DMS79 (cell line): ENCODE data around the gene MN1.

Experiments
- DNase-seq: peaks from one replicate; lab custom pipeline; 2025; lab: John Stamatoyannopoulos, UW

The MN1 gene

GRCh38 chr22:27740202-27740748, 61.3 kb downstream of the MN1 start:
- DNase-seq, result no peak

- no peak for DNase-seq
Observed at GRCh38 chr22:27737521-27737920, 64.0 kb downstream of the MN1 start.

- no peak for DNase-seq
Observed at GRCh38 chr22:27734066-27734465, 67.5 kb downstream of the MN1 start.

GRCh38 chr22:27732841-27733240, 68.7 kb downstream of the MN1 start:
- DNase-seq, result no peak

GRCh38 chr22:27732391-27732790, 69.2 kb downstream of the MN1 start:
- DNase-seq, result no peak

DNA sequence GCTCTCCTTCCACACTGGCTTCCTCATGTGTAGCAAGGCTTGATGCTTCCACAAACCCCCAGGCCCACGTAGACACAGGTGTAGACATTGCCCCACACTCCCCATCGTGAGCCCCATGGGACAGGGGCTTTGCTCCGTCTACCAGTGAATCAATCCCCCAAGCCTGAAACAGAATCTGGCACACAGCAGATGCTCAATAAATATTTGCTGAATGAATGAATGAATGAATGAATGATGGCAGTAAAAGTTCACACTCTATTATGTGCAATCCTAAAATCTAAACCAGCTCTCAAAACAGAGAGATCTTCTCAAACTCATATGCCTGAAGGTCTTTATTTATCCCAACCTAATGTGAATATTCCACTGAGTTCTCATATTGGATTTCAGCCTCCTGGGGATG, 69.9 kb downstream of the MN1 start:
- DNase-seq, result no peak

- no peak for DNase-seq
Observed at GRCh38 chr22:27730641-27731433, 70.7 kb downstream of the MN1 start.

DNA sequence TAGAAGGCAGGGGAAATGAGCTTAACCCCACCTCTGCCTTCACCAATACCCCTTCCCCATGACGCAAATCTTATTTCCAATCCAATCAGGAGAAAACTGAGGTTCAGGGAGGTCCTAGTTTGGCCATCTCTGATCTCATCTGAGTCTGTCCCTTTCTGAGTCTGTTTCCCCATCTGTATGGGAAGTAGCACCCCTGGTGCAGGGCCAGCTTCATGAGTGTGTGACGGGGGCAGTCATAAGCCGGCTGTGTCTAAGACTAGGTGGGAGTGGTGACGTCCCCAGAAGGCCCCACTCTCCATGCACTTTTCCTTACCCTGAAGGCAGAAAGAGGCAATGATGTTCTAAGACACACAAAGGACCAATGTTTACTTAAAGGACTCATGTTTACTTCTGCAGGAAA, 72.3 kb downstream of the MN1 start:
- no peak for DNase-seq

DNA sequence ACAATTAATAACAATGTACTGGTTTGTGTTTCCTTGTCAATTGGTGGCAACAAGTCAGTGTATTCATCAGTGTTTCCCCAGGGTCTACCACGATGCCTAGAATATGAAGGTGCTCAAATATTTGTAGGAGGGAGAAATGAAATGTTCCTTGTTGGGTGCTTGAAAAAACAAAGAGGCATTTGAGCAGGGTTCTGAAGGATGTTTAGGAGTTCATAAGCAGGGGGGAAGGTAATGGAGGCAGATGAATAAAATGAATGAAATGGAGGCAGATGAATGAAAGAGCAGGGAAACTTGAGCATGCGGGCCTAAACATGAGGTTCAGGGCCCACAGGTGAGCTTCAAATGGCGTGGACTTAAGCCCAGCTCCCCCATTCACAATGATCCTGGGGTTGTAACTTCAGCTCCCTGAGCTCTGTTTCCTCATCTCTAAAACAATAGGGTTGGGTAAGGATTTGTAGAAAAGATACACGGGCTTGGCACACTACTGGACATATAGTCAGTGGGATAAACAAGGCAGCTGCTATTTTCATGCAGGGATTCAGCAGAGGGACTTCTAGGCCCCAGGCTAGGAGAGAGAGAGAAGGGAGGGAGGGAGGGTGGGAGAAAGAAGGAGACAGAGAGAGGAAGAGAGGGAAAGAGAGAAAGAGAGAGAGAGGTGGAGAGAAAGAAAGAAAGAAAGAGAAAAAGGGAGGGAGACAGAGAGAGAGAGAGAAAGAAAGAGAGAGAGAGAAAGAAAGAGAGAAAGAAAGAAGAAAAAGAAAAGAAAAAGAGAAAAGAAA, 73.7 kb downstream of the MN1 start:
- DNase-seq, result no peak

DNA sequence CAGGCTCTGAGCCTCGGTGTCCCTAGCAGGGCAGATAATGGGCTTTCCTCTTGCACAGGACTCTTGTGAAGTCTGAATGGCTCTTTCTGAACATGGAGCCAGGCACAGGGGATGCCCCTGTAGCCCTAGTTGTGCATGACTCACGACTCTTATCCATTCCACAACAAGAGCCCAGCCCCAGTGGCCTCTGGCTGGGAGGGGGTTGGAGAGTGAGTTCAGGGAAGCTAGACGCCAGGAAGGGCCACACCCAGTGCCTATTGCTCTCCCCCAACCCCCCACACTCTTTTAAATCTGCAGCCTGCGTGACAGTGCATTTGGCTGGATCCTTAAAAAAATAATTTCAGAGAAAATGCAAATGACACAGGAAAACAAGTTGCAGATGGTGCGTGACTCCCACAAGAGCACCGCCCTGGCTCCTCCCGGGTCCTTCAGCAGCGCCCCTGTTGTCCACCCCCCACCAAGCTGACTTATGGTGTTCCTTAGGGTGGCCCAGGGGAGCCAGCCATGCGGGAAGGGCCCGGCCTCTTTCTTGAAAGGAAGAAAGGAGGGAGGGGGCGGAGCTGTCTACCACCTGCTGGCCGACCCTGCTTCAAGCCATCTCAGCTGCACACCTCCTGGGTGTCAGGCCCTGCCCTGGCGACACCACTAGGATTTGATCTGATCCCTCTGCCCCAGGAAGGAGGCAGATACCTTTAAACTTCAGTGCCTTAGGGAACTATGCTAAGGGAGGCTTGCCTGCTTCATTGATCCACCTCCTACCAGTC, 74.7 kb downstream of the MN1 start:
- peak; percentile 60 for DNase-seq

- DNase-seq, result no peak
Observed at GRCh38 chr22:27726331-27726685, 75.2 kb downstream of the MN1 start.

DNA sequence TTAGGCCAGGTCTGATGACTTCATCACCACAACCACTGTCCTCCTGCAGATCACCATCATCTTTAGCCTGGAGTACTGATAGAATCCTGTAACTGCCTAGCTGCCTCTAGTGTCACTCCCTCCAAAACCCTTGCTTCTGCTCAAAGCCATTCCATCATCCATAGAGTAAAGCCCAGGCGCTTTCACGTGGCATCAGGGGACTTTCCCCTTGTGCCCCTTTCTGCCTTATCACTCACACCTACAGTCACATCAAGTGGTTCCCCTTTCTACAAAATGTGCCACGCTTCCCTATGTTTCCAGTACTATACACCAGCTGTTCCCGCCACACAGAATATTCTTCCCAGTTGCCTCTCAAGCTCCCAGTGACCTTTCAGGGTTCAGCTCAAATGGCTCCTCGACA, 75.9 kb downstream of the MN1 start:
- no peak for DNase-seq

DNA sequence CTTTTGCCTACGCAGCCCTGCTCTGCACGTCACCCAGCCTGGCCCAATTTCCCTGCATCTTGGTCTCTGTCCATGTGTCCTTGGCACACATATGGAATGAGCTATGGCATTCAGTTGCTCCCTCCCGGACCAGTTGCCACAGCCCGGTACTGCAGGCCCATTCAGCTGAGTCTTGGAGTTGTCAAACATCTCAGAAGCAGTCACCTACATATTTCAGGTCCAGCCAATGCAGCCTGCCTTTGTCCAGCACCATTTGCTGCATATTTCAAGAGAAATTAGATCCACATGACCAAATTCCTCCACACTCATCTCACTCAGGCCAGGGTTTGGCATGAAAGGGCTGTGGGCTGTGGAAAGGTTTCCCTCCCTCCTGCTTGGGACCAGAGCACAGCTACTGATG, 76.8 kb downstream of the MN1 start:
- no peak for DNase-seq

GRCh38 chr22:27724157-27724556, 77.4 kb downstream of the MN1 start:
- DNase-seq, result no peak

DNA sequence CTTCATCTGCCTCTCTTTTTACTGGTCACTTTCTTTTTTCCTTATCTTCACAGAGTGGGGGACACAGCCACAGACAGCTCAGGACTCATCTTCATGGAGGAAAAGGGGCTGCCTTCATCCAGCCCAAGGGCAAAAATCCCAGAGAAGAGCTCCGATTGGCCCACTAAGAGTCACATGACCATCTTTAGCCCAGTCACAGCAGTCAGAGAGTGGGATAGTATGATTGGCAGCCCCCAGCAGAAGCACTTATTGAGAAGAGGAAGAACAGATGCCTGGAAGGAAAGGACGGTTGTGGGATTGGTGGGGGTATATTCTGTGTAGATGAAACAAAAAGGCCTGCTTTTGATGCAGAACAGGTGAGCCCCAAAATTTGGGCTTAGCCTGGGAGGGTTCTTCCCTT, 77.8 kb downstream of the MN1 start:
- DNase-seq, result no peak

GRCh38 chr22:27723158-27723557, 78.4 kb downstream of the MN1 start:
- DNase-seq, result no peak

DNA sequence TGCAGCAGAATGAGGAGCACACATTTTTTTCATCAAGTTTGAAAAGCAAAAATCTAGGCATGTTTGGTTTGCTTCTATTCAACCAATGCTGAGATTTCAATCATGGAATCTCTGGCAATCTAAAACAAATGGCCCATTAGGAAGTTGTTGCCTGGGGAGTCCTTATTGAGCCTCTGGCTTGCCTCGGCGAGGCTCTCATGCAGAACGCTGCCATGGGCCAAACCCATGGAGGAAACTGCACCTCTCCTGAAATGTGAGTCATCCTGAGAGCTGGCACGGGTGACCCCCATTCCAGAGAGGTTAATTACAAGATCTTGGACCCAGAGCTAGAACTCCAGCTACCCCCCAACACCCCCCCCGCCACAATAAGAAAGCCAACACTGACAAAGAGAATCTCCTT, 80.7 kb downstream of the MN1 start:
- DNase-seq, result no peak

GRCh38 chr22:27719535-27720227, 81.9 kb downstream of the MN1 start:
- peak; percentile 62 for DNase-seq

- DNase-seq, result no peak
Observed at GRCh38 chr22:27719036-27719347, 82.6 kb downstream of the MN1 start.

DNA sequence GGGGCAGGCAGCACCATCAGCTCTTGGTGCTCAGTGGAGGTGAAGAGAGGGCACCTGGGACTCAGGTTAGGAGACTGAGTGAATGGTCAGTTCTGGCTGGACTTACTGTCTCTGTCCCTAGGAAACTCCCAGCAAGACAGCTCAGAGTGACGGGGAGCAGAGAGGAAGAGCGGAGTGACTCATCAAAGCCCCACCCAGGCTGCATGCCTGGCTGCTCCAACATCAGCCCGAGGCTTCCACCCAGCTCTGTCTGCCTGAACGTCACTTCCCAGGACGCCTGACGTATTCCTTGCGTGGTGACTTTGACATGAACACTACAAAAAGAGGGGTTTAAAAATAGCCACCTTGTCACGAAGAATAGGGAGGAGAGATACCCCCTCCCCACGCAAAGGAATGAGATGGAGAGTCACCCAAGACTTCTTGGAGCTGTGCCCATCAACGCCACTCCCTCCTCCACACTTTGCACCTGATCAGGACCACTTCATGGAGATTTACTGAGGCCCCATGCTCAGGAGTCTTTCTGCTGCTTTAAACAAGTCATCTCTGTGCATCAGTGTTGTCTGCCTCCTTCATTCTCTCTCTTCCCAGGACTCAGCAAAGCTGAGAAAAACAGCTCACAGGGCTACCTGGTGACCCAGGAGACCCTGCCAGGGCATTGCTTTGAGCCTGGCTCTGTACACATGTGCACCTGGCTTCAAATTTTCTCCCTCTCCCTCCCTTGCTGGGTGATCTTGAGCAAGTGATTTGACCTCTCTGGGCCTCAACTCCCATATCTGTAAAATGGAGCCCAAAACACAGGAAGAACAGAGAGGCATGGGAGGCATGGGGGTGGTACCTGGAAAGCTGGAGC, 83.1 kb downstream of the MN1 start:
- no peak for DNase-seq

DNA sequence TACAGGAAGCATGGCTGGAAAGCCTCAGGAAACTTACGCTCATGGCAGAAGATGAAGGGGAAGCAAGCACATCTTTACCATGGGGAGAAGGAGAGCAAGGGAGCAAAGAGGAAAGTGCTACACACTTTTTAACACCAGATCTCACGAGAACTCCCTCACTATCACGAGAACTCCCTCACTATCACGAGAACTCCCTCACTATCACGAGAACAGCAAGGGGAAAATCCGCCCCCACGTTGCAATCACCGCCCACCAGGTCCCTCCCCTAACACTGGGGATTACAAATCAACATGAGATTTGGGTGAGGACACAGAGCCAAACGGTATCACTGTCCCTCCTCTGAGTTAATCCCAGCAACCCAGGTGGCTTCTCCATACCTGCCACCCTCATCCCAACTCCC, 84.5 kb downstream of the MN1 start:
- no peak for DNase-seq
